HG03097 (cell line): ENCODE measurements around the gene SHLD2.
"Not testable (repeated sequence)": the region's sequence is repeated elsewhere in the genome, so short reads cannot be mapped to it uniquely, and the experiment has no call there.

Experiments
- ATAC-seq: cut with Tn5 transposase; IDR thresholded peaks from one replicate; pipeline ENCODE4 v1.9.1; 2021; ENCODE audit not compliant: unreplicated experiment, low FRiP score

Gene SHLD2

DNA sequence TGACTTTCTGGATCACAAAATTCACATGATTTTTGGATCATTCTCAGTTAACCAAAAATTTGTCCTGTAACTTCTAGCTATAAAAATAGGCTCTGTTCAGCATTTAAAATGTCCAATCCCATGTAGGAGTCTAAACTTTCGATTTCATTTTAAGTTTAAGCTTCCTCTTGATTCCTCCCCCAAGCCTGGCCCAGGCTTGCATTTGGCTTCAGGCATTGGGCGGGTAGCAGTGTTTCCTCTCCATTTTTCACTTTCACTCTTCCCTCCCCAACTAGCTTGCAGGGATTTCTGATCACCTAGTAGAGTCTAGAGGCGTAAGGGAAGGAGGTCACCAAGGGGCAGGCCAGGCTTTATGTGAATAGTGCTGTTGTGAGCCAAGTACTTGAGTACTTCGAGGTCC is 109.8 kb downstream of the SHLD2 start:
- ATAC-seq = not testable (repeated sequence)

DNA sequence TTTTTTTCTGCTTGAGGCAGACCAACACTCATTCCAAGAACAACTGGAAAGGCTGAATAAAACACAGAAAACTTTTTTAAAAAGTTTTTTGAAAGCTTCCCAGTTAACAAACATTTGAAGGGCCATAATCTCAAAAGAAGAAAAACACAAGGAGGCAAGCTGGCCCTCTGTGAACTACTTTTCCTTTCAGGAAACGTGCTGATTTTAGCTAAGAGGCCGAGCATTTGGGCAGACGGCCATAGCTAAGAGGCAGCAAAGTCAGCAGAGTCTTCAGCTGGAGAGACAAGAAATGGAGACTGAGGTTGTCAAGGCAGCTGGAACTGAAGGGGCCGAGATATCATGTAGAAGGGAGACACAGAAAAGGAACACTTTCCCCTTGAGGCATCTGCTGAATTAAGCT is 111.9 kb downstream of the SHLD2 start:
- ATAC-seq = not testable (repeated sequence)

DNA sequence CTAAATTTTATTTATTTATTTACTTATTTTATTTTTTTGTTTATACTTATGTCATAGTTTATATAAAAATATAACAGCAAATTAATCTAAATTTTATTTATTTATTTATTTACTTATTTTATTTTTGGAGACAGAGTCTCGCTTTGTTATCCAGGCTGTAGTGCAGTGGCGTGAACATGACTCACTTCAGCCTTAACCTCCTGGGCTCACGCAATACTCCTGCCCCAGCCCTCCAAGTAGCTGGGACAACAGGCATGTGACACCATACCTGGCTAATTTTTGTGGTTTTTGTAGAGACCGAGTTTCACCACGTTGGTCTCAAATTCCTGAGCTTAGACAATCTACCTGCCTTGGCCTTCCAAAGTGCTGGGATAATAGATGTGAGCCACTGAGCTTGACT is 115.3 kb downstream of the SHLD2 start:
- ATAC-seq = not testable (repeated sequence)

DNA sequence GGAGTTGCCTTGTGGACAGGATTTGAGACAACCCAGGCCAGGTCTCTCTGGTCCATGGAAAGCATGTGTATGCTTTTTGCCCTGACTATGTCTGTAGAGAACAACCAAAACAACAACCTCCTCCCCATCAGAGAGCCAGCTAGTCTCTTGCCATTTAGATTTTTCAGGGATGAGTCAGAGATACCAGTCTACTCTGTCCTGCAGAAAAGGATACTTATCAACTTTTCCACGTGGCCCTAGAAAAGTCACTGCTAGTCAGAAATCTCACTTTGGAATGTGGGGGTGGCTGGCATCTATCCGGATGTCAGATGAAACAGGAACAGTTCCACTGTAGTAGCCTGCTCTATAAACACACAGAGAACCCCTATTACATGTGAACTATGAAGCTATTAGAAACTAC is 116.8 kb downstream of the SHLD2 start:
- not testable (repeated sequence) for ATAC-seq

DNA sequence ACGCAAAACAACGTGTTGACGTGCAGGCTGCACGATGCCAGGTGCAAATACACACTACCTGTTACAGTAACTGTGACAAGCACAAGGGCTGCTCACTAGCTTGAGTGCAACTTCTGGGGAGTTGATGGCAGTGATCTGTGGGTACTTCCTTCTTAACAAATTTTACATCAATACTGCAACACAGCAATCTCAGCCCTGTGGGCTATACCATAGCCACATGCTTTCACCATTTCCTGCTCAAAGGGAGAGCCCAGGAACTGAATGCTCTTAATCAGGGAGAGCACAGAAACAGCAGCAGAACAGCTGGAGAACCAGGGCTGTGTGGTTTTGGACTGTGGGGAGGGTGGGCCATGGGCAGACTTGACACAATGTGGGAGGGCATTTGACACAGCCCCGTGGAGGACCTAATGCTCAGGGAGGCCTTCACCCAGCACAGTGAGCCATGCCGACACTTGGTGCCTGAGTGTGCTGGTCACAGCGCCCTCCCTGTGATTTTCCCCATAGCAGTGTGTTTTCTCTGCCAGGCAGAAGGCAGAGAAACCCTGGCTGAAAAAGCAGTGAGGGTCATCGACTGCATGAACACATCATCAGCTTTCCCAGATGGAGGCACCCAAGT is 118.3 kb downstream of the SHLD2 start:
- not testable (repeated sequence) for ATAC-seq

DNA sequence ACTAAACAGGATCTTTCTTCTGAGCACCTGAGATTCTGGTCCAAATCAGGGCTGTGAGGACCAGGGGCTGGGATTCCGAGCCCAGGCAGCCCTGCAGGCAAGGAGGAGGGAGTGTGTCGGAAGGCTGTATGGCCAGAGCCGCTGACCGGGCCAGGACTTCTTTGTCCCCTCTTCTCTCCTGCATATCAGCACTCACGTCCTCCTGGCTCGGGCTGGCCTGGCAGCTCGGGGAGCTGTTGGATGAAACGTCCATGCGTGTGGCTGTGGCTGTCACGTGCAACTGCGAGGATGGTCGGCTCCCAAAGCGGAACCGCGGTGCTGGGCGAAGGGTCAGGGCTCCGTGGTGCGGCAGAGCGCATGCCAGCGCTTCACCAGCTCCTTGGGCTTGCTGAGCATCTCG is 118.8 kb downstream of the SHLD2 start:
- not testable (repeated sequence) for ATAC-seq

DNA sequence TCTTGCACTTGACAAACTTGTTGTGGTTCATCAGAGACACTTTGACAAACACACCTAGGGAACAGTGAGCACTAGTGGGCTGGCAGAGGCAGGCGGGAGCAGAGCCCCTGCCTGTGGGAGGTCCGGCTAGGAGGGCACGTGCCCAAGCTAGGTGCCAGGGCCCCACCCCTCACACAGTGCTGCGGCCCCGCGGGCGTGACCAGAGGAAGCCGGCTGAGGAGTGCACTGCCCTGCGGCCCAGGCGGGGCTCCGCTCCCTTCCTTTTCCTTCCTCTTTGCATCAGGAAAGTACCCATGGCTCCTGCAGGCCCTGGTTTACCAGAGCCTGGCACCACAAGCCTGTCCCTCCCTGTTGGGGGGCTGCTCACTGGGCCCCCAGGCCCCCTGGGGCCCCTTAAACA is 121.1 kb downstream of the SHLD2 start:
- not testable (repeated sequence) for ATAC-seq

DNA sequence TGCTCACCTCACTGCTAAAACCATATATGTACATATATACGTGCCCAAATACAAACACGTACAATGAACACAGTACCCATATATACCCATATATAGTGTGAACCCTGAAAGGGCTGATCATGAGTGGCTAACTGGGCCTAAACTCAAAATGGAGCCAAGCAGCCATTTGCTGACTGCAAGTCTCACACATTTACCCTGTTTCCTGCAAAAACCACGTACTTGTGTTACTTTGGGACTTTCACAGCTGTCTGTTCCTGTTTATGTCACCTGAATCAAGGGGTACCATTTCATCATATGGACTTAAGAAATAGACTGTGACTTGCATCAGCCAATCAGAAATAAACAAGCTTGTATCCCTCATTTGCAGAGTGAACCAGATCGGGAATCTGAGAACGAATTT is 124.4 kb downstream of the SHLD2 start:
- ATAC-seq = not testable (repeated sequence)

DNA sequence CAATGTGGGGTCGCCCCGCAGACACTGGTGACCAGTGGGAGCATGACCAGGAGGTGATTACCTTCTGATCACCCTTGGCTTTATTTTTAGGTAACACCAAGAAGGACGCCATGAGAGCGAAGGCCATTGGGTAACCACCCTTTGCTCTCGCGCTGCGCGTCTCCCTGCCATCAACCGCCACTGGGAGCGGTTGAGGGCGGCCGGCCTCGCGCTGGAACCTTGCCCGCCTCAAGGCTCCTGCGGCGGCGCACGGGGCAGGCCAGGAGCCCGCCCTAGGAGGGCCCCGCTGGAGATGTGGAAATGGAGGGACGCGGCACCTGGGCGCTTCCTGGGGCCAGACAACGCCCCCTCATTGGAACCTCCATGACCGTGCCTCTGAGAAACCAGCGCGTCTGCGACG is 127.8 kb downstream of the SHLD2 start:
- not testable (repeated sequence) for ATAC-seq

DNA sequence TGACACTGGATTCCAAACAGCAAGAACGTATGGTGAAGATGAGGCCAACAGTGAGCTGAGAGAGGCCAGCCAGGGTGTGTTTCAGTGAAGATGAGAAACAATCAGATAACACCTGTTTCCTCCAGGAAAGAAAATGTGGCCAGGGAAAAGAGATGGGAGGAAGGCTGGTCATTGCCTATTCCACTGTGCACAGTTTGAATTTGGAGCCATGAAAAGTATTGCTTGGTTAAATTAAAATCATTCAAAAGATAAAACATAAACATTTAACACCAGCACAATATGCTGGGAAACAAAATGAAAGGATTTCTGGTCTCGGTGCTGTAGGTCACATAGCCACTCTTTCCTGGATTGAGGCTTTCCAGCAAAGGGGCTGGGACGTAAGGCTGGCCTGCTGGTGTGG is 130.1 kb downstream of the SHLD2 start, which contains the start of gene NUTM2A:
Gene NUTM2A (plus strand): TSS at position 301 of the 400 bp plus-strand sequence. CDS start 383 bp downstream, outside the sequence.
- not testable (repeated sequence) for ATAC-seq

DNA sequence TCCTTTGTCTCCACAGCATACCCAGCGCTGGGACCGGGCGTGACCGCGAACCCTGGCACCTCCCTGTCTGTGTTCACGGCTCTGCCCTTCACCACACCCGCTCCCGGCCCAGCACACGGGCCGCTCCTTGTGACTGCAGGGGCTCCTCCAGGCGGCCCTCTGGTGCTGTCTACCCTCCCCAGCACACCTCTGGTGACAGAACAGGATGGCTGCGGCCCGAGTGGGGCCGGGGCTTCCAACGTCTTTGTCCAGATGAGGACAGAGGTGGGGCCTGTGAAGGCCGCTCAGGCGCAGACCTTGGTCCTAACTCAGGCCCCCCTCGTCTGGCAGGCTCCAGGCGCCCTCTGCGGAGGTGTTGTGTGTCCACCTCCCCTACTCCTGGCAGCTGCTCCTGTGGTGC is 133.2 kb downstream of the SHLD2 start:
- ATAC-seq = not testable (repeated sequence)

DNA sequence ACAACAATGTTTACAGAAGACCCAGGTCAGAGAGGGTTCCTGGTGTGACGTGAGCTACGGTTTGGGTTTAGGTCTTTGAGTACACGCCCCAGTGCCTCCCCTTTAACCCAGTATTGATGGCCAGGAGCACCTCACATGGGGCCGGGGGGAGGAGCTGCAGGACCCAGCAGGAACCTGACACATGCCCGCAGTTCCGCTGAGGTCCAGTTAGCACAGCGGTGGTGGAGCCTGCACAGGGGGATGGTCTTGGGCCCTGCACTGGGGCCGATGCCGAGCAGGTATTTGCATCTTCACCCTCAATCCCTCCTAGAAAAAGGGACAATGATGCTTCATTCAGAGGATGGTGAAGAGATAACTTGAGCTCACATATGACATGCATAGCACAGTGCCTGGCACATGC is 134.2 kb downstream of the SHLD2 start:
- not testable (repeated sequence) for ATAC-seq

DNA sequence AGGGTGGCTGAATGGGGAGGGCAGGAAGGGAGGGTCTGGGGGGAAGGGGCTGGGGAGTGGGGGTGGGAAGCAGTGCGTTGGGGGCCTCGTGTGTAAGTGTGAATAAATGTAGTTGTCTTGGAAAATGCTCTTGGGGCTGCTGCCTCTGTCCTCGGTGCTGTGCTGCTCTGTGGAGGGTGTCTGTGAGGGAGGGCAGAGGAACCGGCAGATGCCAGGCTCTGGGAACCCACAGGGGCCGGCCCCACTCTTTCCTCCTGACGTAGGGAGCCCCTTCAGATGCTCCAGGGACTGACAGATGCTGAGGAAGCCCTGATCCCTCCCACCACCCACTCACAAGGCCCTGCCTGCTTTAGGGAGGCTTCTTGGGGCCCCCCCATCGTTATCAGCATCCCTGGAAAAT is 139.8 kb downstream of the SHLD2 start:
- ATAC-seq = not testable (repeated sequence)

DNA sequence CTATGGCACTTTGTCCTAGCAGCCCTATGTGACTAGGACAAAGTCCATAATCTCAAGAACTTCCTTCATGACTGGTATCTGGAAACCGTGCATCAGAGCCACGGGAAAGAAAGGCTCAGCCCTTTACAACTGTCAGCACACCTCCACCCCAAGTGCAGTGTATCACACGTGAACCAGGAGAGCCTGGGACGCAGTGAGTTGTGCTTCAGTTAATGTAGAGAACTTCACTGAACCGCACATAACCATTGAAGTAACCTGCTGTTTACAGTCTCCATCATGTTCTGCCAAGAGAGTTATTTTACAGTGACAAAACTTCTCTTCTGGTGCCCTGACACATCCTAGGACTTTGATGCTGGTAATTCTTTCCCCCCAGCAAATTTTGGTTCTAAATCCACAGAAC is 142.2 kb downstream of the SHLD2 start:
- not testable (repeated sequence) for ATAC-seq

DNA sequence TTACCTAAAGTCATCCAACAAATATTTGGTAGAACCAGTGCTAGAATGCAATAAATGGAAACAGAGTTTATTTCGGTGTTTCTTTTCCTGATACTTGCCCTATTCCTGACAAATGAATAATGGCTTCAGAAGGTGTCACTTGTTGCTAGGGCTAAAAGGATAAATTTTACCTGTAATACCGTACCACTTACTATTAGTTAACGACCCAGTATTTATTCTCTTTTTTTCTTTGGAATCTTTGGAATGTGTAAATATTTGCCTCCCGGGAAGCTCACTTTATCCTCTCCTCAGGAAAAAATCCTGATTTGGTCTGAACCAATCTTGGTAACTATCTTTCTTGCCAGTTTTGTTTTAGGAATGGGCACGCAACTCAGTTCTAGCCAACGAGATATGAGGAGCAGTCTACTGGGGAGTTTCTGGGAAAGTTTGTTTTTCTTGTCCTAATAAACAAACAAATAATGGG is 144.4 kb downstream of the SHLD2 start:
- ATAC-seq = not testable (repeated sequence)
